Measurements from ENCODE around the gene HUS1.
"Not testable (repeated sequence)": the region's sequence is repeated elsewhere in the genome, so short reads cannot be mapped to it uniquely, and the experiment has no call there.

HUS1 gene

DNA sequence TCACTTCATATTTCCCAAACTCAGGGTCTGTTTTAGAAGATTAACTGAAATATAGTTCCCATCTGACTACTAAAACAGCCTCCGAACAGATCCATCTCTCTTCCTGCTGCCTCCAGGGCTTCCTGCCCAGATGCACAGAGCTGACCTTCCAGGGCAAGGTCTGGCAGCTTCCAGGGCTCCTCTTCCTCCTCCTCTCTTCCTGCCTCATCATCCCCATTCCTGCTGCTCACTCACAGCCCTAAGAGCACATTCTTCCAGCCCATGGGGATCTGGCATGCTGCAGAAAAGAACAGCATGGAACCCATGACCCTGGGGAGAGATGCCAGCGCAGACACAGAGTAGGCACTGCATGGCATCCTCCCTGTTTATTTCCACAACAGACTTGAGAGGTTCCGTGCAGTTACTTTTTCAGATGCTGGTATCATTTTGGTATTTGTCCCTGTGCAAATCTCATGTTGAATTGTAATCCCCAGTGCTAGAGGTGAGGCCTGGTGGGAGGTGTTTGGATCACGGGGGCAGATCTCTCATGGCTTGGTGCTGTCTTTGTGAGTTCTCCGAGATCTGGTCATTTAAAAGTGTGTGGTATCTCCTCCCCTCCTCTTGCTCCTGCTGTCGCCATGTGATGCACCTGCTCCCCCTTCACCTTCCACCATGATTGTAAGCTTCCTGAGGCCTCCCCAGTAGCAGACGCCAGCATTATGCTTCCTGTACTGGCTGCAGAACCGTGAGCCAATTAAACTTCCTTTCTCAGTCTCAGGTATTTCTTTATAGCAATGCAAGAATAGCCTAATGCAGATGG lies 35.5 kb downstream of the HUS1 start:
- DNase-seq: no peak

DNA sequence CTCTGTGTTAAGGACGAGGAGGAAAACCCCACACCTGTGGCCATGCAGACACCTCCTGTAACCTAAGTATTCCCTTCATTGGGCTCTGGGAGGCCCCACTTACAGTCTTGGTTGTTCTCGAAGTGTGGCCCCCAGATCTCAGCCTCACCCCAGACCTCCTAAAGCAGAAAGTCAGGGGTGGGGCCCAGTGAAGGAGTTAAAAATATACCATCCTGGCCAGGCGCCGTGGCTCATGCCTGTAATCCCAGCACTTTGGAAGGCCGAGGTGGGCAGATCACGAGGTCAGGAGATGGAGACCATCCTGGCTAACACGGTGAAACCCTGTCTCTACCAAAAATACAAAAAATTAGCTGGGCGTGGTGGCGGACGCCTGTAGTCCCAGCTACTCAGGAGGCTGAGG lies 36.8 kb downstream of the HUS1 start:
- DNase-seq: not testable (repeated sequence)

GRCh38 chr7:47942132-47942531 lies 37.3 kb downstream of the HUS1 start:
- no peak for DNase-seq

- DNase-seq: no peak
Observed at GRCh38 chr7:47941136-47941844, 38.1 kb downstream of the HUS1 start.

DNA sequence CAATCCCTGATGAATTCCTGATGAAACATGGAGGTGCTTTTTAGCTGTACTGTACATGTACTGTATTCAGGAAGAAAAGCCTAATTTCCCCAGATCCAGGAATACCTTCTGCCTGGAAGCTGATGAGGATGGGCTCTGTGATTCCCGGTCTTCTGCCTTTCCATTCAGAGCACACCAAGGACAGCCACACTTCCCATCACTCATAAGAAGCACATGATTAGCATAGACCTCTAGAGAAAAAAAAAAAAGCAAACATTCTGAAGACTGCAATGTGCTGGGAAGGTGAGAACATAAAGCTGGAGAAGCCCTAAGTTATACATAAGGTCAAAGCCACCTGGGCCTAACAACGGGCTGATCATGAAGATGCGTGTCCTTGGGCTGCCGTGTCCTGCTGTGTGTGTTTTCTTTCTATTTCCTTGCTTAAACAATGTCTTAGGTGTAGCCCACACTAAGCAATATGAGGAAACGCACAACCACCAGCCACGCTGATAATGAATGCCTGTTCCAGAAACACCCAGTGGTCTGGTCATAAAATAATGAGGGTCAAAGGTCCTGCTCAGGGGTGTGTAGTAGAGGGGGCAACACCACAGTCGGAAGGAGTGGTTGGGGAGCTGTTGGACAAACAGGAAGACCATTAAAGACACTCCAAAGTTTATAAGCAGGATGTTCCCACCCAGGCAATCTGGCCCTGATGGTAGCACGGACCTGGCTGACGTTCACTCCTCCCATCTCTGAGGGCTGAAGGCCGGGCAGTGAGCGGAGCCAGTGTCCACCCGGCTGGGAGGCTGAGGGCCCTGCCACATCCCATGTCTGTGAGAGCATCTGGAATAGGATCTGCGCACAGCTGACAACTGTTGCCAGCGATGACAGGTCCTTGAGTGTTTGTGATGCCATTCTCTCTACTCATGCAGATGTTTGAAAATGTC lies 39.1 kb downstream of the HUS1 start:
- DNase-seq: no peak

- no peak for DNase-seq
Observed at GRCh38 chr7:47939425-47940036, 39.9 kb downstream of the HUS1 start.

GRCh38 chr7:47938574-47939165 lies 40.7 kb downstream of the HUS1 start:
- DNase-seq: no peak

DNA sequence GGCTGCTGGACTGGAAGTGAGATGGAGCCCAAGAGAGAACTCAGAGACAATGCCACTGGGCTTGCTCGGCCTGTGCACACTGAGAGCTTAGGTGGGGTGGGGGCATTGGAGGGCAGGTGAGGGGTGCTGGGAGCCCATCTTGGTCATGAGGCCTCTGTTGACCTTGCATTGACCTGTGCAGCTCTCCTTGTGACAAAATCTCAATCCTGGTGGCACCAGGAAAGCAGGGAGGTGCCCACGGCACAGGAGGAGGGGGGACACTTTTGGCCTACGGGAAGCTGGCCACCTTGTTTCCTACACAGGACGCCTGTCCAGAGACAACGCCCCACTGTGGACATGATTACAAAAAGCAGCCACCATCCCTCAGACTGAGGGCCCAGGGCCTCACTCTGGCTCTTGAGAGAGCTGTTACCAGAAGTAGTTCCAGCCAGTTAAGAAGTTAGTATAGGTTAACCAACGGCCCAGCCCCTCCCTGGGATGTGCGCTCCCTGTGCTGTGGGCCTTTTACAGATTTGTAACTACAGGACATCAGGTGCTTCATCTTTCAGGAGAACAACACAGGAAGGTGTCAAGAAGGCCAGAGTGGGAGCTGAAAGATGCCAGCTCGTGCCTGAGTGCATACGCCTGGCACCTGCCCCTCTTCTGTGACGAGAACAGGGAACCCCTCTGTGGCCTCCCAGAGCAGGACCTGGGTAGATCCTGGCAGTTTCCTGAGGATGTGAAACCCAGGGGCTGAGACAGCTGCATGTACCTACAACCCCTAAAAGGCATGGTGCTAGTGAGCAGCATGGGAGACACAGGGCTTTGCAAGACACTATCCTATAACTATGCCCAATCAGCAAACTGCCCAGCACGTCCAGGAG lies 41.5 kb downstream of the HUS1 start:
- DNase-seq: no peak

DNA sequence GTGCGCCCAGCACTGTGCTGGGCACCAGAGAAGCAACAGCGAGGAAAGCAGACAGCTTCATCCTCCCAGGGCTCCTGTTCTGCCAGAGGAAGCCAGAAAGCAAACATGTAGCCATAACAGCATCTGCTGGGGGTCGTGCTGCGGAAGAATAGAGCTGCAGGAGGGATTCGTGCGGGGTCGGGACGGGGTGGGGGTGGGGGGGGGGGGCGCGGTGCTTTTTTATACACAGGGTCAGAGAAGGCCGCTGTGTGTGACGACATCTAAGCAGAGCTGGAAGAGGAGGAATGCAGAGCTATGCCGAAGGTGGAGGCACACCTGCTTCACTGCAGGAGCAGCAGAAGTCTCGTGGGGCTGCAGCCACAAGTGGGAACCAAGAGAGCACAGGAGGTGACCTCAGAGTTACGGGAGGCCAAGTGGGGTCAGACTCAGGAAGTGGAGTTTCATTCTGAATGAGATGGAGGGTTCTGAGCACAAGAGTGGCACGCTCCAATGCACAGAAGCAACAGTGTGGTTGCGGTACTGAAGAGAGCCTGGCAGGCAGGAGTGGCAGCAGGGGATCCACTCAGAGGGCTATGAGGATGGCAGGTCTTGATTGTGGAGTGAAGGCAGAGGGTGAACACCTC lies 42.2 kb downstream of the HUS1 start:
- DNase-seq: no peak

GRCh38 chr7:47936323-47936722 lies 43.1 kb downstream of the HUS1 start:
- no peak for DNase-seq

DNA sequence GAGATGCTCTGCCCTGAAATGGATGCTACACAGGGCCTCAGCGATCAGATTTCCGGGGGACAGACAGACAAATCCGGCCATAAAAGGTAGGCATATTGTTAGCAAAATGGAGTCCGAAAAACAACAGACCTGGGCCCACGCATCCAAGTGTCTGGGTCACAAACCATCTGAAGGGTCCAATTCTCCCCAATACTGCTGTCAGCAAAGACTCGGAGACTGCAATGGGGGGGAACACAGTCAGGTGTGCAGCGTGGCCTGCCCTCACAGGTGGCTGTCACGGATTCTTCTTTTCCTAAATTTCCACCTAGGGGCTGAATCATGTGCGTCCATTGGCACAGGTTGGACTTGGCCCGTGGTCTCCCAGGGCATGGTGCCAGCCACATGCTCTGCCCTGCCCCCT lies 44.1 kb downstream of the HUS1 start:
- no peak for DNase-seq

GRCh38 chr7:47934831-47935230 lies 44.6 kb downstream of the HUS1 start:
- no peak for DNase-seq

DNA sequence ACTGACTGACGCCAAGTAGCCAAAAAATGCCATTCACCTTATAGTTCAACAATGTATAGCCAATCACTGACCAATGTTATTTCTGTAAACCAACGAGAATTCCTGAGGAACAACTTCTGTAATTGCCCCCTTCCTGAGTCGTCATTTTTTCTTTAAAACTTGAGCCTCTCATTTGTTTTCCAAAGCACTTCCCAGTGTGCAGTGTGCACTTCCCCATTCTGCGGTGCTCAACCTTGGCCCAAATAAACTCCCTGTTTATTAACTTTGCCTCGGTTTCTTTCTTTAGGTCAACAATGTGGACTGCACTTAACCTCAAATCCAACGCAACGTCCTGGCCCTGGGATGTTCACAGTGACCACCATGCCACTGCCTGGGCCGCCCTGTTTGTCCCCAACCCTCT lies 46.2 kb downstream of the HUS1 start:
- DNase-seq: no peak

DNA sequence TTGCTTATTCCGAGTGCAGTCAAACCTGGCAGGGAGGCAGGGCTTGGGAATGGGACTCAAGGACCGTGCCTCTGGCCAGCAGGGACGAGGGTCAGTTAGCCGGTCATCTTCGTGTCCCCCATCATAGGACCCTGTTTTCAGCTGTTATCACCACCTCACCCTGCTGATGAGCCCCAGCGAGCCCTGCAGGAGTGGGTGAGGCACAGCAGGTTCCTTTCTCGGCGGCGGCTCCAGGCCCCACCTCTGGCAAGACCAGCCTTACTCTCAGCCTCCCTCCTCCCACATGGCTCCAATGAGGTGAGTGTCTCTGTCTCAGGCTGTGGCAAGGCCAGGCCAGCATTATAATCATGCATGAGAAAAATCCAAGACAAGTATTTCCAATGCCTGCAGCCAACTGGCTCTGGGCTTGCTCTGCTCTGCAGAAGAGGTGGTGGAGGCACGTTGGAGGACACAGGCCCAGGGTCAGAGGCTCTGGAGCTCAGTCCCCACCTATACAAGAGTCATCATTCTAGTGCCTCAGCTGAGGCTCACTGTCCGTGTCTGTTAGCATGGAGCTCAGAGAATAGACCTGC lies 46.9 kb downstream of the HUS1 start:
- no peak for DNase-seq

GRCh38 chr7:47932016-47932415 lies 47.4 kb downstream of the HUS1 start:
- DNase-seq: no peak

DNA sequence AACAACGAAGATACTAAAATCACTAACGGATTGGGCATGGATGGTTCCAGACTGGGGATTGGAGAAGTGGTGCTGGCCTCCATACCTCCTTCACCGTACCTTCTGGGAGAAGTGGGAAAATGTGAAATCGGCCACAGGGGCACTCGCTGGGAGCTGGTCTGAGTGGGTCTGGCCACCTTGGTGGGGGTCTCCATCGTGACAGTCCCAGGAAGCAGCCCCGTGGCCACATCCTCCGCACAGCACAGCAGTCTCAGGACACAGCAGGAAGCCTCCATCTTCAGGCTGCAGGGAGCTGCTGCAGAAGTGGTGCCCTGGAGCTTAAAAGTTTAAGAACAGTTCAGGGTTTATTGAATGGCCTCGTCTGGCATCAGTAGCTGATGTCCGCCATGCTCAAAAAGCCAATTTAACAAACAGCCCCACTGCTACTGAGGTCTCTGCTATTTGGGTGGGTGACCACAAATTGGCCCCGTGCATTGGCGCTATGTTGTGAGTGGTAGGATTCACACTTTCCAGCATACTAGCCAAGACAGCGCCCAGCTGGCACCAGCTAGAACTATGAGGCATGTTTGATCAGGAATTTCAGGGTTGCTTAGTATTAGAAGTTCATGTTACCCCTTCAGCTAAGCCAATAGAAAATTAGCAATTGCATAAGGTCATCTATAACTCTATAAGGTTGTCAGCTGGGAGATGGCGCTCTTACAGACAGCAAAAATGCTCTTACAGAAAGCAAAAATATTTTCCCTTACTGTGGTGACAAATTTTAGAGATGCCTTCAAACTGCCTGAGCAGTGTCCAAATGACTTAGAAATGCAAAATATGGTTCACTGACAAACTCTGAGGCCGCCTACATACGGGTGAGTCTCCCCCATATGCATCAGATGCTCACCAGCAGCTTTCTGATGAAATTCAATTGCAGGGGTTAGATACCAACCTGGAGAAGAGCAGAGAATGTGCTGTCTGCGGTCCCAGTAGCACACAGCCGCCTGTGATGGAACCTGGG lies 48.1 kb downstream of the HUS1 start:
- no peak for DNase-seq

DNA sequence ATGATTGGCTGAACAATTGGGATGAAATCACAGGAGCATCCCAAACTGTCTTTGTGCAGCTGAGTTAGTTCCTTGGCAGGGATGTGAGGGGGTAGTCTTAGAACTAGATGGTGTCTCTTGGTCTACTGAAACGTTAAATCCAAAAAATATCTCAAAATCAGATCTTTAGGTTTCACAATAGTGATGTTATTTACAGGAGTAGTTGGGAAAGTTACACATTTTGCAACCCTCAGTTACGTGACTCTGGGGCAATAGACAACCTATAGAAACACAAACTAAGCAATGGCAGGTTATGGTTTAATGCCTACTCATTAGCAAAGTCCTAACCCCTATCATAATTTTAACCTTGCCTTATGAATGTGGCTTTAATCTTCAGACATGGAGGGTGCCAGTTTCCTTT lies 55.1 kb downstream of the HUS1 start:
- DNase-seq: no peak

- DNase-seq: not testable (repeated sequence)
Observed at GRCh38 chr7:47923081-47923875, 56.1 kb downstream of the HUS1 start.

Measured in NK-92 treated with Interleukin-12 subunit alpha and Interleukin-12 subunit beta, amount 100 ng/mL, for 24 hours (cell line).